22Rv1 (cell line): ENCODE results near the gene MAML3.

Experiments
- ZFX ChIP-seq: fragments of 450-650 bp; IDR thresholded peaks from 2 replicates; pipeline ENCODE4 v1.6.1; 2017; ENCODE audit warnings: antibody characterized with exemption, borderline replicate concordance
- TF ChIP-seq, protein P1 (sequence below): fragments of 450-650 bp; IDR thresholded peaks from 2 replicates; pipeline ENCODE4 v1.5.1; 2017; ENCODE audit warnings: mild to moderate bottlenecking

DNA sequence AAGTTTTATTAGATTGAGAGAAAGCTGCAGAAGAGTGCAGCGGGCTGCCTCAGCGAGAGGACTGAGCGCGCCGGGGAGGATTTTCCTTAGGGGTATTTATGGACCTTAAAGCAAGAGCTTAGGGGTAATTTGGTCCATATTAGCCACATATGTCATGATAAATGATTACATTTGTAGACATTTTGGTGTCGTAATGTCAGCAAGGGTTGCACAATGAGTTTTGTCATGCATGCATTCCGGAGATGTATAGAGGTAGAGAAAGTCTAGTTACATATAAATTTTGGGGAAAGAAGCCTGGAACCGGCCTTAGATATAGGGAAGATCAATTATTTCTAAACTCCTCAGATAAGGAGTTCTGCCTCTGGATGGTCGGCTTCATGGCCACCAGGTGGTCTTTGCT lies 478.3 kb downstream of the MAML3 start:
- TF ChIP-seq, protein P1, sequence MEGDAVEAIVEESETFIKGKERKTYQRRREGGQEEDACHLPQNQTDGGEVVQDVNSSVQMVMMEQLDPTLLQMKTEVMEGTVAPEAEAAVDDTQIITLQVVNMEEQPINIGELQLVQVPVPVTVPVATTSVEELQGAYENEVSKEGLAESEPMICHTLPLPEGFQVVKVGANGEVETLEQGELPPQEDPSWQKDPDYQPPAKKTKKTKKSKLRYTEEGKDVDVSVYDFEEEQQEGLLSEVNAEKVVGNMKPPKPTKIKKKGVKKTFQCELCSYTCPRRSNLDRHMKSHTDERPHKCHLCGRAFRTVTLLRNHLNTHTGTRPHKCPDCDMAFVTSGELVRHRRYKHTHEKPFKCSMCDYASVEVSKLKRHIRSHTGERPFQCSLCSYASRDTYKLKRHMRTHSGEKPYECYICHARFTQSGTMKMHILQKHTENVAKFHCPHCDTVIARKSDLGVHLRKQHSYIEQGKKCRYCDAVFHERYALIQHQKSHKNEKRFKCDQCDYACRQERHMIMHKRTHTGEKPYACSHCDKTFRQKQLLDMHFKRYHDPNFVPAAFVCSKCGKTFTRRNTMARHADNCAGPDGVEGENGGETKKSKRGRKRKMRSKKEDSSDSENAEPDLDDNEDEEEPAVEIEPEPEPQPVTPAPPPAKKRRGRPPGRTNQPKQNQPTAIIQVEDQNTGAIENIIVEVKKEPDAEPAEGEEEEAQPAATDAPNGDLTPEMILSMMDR: no peak
- TF ChIP-seq ZFX: no peak
